Measurements from ENCODE around the gene HBA1.
A peak's percentile ranks its signal among the peaks of the same experiment; 100 is the strongest.

The HBA1 gene

GRCh38 chr16:180101-180675 is 3.7 kb downstream of the HBA1 start, which contains the start of gene HBQ1:
TSS of gene HBQ1 (plus strand) at chr16:180459. CDS start at chr16:180487, 28 bp downstream.
- ATAC-seq = peak; percentile 64
- no peak for TF ChIP-seq PPARA (CRISPR knock-in tag; IDR thresholded peaks at IDR 0.05; ENCODE audit: borderline replicate concordance)
- TF ChIP-seq GLIS3 (CRISPR knock-in tag; IDR thresholded peaks at IDR 0.05) = no peak
- TF ChIP-seq ZNF70 (CRISPR knock-in tag; IDR thresholded peaks at IDR 0.05) = no peak
- no peak for TF ChIP-seq RARB (CRISPR knock-in tag; IDR thresholded peaks at IDR 0.05)
- no peak for TF ChIP-seq POU6F1 (CRISPR knock-in tag; IDR thresholded peaks at IDR 0.05; ENCODE audit: borderline replicate concordance, low read depth)
- TF ChIP-seq PATZ1 (CRISPR knock-in tag; IDR thresholded peaks at IDR 0.05; ENCODE audit: borderline replicate concordance) = no peak
- no peak for TF ChIP-seq ISL1 (CRISPR knock-in tag; IDR thresholded peaks at IDR 0.05)
- TF ChIP-seq ESRRG (CRISPR knock-in tag; IDR thresholded peaks at IDR 0.05) = no peak
- no peak for TF ChIP-seq CSDC2 (CRISPR knock-in tag; IDR thresholded peaks at IDR 0.05)
- TF ChIP-seq ZNF565 (CRISPR knock-in tag; conservative IDR thresholded peaks at IDR 0.05; ENCODE audit: low read depth) = no peak
- TF ChIP-seq ARNTL (CRISPR knock-in tag; IDR thresholded peaks at IDR 0.05; ENCODE audit: borderline replicate concordance, low read depth) = no peak
- no peak for TF ChIP-seq ZC3H10 (CRISPR knock-in tag; IDR thresholded peaks at IDR 0.05)
- TF ChIP-seq TOX (CRISPR knock-in tag; IDR thresholded peaks at IDR 0.05; ENCODE audit: borderline replicate concordance) = no peak
- TF ChIP-seq OSR1 (CRISPR knock-in tag; IDR thresholded peaks at IDR 0.05) = no peak
- TF ChIP-seq ZFP30 (CRISPR knock-in tag; IDR thresholded peaks at IDR 0.05) = no peak
- TF ChIP-seq SNAI2 (CRISPR knock-in tag; IDR thresholded peaks at IDR 0.05) = no peak
- no peak for TF ChIP-seq ZNF8 (CRISPR knock-in tag; IDR thresholded peaks at IDR 0.05)

GRCh38 chr16:180681-181564 is 4.4 kb downstream of the HBA1 start:
- peak; percentile 83 for ATAC-seq
- TF ChIP-seq CSRNP3 (CRISPR knock-in tag; IDR thresholded peaks at IDR 0.05) (no peak), CSDC2 (CRISPR knock-in tag; IDR thresholded peaks at IDR 0.05) (0 out of 2 replicates have a peak, but pooled peaks have one; percentile 9)

- ATAC-seq = peak; percentile 2; the same call in 1 of the 3 replicates
- no peak for TF ChIP-seq PPARA (CRISPR knock-in tag; IDR thresholded peaks at IDR 0.05; ENCODE audit: borderline replicate concordance)
- TF ChIP-seq CSDC2 (CRISPR knock-in tag; IDR thresholded peaks at IDR 0.05) = no peak
- TF ChIP-seq ZNF70 (CRISPR knock-in tag; IDR thresholded peaks at IDR 0.05) = no peak
- no peak for TF ChIP-seq BACH2 (CRISPR knock-in tag; IDR thresholded peaks at IDR 0.05; ENCODE audit: borderline replicate concordance)
- peak; percentile 68; the same call in 1 of the 2 replicates for TF ChIP-seq GLIS3 (CRISPR knock-in tag; IDR thresholded peaks at IDR 0.05)
- TF ChIP-seq PATZ1 (CRISPR knock-in tag; IDR thresholded peaks at IDR 0.05; ENCODE audit: borderline replicate concordance) = no peak
These were observed 5.1 kb downstream of the HBA1 start for GRCh38 chr16:181565-182021.

- no peak for TF ChIP-seq CSDC2 (CRISPR knock-in tag; IDR thresholded peaks at IDR 0.05)
- TF ChIP-seq BACH2 (CRISPR knock-in tag; IDR thresholded peaks at IDR 0.05; ENCODE audit: borderline replicate concordance) = no peak
- no peak for TF ChIP-seq ZNF70 (CRISPR knock-in tag; IDR thresholded peaks at IDR 0.05)
- no peak for TF ChIP-seq TCF4 (CRISPR knock-in tag; IDR thresholded peaks at IDR 0.05; ENCODE audit: borderline replicate concordance)
- TF ChIP-seq ZNF565 (CRISPR knock-in tag; conservative IDR thresholded peaks at IDR 0.05; ENCODE audit: low read depth) = no peak
- TF ChIP-seq TSHZ2 (CRISPR knock-in tag; IDR thresholded peaks at IDR 0.05) = no peak
- no peak for TF ChIP-seq ZFP30 (CRISPR knock-in tag; IDR thresholded peaks at IDR 0.05)
- TF ChIP-seq ARNTL (CRISPR knock-in tag; IDR thresholded peaks at IDR 0.05; ENCODE audit: borderline replicate concordance, low read depth) = no peak
- no peak for ATAC-seq
These were observed 6.5 kb downstream of the HBA1 start for GRCh38 chr16:183005-183404.
